Limb (tissue), 2 donors: ENCODE data around the gene TRMT6.
A peak's percentile ranks its signal among the peaks of the same experiment; 100 is the strongest.

Experiments used
- DNase-seq, 2 donors: peaks; one replicate each; pipeline ENCODE4 v3.0.0-alpha.2; 2016; ENCODE audit errors: extremely low spot score in 2 of 2

The TRMT6 gene, protein sequence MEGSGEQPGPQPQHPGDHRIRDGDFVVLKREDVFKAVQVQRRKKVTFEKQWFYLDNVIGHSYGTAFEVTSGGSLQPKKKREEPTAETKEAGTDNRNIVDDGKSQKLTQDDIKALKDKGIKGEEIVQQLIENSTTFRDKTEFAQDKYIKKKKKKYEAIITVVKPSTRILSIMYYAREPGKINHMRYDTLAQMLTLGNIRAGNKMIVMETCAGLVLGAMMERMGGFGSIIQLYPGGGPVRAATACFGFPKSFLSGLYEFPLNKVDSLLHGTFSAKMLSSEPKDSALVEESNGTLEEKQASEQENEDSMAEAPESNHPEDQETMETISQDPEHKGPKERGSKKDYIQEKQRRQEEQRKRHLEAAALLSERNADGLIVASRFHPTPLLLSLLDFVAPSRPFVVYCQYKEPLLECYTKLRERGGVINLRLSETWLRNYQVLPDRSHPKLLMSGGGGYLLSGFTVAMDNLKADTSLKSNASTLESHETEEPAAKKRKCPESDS

DNA sequence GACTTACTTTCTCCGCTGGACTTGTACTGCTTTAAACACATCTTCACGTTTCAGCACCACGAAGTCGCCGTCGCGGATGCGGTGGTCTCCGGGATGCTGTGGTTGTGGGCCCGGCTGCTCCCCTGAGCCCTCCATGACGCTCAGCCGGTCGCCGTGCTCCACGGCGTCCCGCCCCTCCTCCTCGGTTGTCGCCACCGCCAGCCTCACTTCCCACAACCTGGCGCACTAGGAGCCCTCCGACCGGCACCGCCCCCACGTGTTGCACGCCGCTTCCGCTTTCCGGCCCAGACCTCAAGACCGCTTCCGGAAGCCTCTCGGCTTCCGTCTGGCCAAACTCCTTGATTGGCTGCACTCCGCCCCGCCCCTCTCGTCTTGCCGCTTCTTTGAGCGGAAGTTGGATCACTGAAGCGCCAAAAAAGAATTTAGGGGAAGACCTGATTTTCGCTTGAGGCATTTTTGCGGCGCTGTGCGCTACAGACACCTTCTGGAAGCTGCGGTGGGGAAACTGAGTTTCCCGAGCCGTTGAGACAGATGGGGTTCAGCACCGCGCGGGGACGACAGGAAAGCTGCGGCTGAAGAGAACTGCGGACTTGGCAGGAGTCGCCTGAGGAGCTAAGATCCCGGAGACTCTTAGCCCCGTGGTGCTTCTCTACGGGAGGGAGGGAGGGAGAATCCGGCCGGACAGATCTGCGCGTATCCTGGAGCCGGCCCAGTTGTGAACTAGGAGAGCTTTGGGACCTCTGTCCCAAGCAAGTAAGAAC is at the start of gene TRMT6, which contains the start of gene MCM8:
Gene TRMT6, minus strand, starts transcription at position 263 of the 761 bp plus-strand sequence. Its CDS starts 128 bp downstream, at position 135.
Gene MCM8, plus strand, starts transcription at position 382 of the 761 bp plus-strand sequence. CDS start 1,364 bp downstream, outside the sequence.
- DNase-seq, result peak; percentile 95 to 98

DNA sequence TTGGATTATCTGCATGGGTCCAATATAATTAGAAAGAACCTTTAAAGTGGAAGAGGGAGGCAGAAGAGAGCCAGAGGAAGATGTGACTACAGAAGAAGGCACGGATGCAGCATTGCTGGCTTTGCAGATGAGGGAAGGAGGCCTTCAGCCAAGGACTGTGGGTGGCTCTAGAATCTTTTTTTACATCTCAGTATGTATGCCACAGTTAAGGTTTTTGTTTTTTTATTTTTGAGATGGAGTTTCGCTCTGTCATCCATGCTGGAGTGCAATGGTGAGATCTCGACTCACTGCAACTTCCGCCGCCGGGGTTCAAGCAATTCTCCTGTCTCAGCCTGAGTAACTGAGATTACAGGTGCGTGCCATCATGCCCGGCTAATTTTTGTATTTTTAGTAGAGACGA is 49.5 kb upstream of the TRMT6 start:
- no peak for DNase-seq

DNA sequence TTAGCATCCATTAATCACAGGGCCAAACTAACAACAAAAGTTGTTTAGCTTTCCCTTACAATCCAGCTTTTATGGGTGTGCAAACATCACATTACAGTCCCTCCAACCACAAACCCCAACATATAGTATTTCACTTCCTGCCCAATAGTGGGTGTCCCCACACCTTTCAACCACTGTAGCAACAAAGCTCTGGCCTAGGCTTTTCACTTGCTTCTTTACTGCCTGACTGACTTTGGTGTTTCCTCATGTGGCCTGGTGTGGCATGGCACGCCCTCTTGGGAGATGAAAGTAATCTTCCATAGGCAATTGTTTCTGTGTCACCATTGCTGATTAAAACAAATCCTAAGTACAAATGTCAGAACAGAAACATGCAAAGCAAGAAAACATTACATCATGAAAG is 46.4 kb upstream of the TRMT6 start:
- DNase-seq, result no peak

DNA sequence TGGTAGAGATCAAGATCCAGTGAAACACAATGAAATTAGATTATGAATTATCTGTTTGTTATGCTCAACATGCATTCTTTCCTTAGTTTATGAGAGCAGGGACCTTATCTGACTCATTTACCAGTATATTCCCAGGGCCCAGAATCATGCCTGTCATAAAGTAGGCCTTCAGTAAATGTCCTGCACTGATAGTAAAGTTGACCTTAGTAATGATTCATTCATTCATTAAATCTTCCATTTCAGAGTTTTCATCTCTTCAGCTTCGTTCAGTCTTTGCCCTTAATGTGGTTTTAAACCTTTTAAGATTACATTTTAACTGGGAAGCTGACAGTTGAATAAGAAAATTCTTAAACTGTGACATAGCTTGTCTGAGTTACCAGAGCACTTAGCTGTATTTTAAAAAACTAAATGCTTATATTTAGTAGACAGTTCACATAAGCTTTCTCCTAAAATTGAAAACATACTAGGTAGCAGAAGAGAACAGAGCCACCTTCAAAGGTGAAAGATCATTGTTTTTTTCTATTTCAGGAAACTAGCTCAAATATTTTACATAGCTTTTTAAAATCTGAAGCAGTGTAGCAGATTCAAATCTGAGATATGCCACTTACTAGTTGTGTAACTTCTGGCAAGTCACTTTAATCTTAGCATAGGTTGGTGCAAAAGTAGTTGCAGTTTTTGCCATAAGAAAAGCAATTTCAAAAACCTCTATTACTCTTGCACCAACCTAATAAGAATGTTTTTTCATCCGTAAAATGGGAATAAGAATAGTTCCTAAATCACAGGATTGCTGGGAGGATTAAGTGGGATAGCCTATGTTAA is 41.5 kb upstream of the TRMT6 start:
- no peak for DNase-seq

DNA sequence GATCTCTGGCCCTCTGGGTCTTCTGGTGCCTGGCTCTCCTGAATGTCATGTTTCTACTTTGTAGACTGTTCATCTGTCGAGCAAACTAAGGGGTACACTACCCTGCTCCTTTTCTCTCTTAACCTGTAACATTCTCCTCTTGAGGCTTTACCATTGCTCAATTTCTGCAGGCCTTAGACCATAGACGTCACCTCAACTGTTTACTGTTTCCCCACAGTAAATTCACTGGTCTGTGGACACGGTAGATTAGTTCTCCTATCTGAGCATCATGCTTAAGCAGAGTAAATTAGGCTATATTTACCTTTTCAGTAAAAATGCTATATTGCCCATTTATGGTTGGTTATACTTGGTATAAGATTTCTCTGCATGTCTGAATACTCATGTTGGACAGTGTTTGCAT is 40.6 kb upstream of the TRMT6 start:
- no peak for DNase-seq

DNA sequence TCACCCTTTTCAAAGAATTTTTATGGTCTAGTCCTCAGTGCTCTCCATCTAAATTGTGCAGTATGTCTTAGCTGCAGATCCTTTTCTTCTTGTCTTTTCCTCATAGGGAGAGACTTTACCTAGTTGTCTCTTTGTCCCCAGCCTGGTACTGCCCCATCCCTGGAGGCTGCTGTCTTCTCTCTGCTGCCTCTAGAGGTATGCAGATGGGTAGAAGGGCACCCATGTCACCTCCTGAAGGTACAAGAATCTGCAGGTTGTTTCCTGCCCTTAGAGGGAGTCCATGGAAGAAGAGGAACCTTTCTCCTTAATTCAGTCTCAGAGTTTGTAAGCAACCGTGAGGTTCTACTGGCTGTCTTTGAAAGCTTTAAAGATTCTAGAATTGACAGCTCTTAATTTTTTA is 39.2 kb upstream of the TRMT6 start:
- DNase-seq, result no peak

DNA sequence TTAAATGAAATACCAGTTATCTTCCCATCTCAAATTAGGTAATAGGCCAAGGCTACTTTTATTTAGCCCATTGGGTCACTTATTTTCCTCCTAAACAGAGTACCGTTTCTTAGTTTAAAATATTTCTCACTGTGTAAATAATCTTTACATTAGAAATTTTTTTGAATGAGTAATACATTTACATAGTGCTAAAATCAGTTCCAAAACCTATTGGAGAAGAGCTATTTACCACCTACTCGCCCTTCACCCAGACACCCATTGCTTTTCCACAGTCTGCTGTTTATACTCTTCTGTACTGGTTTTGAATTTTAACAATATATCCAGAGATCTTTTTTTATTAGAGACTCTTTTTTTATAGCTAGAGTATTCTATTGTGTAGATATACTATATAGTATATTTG is 37.0 kb upstream of the TRMT6 start:
- no peak for DNase-seq

DNA sequence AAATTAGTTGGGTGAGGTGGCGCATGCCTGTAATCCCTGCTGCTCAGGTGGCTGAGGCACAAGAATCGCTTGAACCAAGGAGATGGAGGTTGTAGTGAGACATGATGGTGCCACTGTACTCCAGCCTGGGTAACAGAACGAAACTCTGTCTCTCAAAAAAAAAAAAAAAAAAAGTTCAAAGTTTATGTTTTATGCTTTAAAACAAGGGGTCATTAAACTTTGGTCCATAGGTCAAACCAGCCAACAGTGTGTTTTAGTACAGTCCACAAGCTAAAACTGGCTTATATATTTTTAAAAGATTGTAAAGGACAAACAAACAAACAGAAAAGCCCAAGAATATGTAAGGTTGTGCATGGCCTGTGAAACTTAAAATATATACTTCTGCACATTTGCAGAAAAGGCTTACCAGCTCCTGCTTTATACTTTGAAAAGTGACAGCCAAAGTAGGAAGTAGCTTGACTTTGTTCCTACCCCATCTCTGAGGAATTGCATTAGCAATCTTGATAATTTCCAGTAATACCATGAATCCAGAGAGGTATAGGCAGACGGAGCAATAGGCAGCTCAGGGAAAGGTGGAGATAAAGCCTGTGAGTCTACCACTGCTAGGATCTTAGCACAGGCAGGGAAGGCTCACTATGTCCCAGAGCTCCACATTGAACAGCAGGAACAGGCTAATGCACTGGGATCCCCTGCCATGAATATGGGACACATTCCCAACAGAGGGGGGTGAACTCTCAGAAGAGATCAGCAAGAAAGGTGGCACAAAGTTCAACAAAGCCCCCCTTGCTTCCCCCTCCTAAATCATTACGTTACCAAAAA is 30.6 kb upstream of the TRMT6 start:
- no peak for DNase-seq

DNA sequence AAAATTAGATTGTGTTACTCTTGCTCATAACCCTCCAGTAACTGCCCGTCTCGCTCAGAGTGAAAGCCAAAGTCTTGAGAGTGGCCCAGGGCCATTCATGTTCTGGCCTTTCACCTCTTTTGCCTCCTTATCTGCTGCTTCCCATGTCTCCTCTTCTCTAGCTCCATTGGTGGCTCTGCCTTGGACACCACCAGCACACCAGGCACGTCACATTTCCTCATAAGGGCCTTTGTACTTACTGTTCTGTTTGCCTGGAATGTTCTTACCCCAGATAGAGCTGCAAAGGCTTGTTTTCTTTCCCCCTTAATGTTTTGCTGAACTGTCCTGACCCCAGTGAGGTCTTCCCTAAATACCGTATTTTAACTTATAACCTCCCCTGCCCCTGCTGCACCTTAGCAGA is 29.5 kb upstream of the TRMT6 start:
- no peak for DNase-seq

DNA sequence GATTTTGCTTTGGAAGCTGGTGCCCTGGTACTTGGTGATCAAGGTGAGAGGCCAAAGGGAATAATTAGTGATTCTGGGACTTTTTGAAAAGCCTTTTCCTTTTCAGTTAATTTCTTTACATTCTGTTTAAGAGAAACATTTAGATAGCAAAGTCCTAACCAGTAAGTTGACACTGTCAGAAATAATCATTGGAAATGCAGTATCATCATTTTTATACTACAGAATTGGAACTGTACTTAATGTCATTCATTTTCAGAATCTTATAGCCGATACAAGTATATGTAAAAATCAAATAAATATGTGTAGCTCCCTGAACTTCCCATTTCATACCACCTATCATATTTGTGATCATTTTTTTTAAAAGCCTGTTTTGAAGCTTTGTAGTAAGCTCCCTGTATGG is 27.6 kb upstream of the TRMT6 start:
- DNase-seq, result no peak

DNA sequence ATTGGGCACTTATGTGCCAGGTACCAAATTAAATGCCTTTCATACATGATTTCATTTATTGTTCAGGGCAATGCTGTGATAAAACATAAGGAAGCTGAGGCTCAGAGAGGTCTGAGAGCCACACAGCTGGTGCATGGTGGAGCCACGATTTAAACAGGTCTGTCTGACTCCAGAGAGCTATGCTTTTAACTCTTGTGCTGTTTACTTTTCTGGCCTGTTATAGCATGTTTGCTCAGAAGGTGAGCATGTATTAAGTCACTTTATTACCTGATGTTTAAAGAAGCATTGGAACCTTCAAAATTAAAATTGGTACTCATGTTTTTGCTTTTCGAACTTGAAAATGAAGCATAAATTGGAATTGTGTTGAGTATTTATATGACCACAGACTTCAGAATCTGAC is 26.9 kb upstream of the TRMT6 start:
- DNase-seq, result no peak

DNA sequence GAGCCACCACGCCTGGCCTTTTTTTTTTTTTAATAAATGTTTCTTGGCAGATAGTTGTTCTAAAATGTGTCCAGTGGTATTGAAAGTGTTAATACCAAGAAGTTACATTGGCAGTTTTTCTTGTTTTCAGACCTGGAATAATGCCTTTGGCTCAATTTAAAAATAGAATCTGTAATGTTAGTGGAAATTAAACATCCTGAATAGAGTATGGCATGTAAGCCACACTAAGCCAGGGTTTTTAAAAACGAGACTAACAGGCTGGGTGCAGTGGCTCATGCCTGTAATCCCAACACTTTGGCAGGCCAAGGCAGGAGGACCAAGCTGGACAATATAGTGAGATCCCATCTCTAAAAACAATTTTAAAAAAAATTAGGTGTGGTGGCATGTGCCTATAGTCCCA is 25.4 kb upstream of the TRMT6 start:
- no peak for DNase-seq

DNA sequence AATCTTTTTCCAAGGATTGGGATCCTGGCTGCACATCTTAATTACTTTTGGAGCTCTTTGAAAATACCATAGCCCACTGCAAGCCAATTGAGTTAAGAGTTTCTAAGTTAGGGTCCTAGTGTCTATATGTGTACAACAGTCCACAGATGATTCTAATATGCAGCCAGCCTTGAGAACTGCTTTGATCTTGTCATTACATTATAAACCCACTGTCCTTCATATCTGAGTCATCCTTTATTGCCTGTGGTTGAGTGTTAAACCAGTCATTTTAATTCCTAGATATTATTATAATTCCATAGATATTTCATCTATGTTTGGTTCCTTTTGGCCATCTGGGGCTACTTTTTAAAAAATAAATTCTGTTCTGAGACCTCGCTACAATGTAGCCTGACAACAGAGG is 24.2 kb upstream of the TRMT6 start:
- DNase-seq, result no peak

DNA sequence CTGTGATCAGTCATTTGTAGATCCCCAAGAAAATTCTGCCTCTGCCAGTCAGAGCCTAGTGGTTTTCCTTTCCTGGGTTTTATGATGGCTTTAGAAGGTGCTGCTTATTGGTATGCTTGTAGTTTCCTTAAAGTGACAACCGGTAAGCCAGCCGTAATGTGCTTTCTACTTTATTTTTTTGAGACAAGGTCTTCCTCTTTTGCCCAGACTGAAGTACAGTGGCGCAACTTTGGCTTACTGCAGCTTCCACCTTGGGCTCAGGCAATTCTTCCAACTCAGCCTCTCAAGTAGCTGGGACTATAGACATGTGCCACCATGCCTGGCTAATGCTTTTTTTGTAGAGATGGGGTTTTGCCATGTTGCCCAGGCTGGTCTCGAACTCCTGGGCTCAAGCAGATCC is 23.6 kb upstream of the TRMT6 start:
- DNase-seq, result no peak

DNA sequence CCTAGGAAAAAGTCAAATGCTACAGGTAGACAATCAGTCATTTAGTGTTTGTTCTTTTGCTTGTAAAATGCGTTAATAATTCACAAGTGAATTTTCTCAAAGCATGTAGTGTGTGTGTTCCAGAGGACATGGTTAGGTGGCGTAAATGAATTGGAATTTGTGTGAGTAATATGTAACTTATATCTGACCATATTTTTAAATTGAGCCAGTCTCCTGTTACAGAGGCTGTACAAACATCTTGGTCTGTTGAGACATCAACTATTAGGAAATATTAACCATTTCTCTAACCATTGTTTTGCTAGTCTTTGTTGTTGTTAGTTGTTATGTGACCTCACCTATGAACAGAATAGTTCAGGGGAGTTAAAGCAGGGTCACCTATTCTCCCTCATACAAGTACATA is 22.8 kb upstream of the TRMT6 start:
- no peak for DNase-seq

DNA sequence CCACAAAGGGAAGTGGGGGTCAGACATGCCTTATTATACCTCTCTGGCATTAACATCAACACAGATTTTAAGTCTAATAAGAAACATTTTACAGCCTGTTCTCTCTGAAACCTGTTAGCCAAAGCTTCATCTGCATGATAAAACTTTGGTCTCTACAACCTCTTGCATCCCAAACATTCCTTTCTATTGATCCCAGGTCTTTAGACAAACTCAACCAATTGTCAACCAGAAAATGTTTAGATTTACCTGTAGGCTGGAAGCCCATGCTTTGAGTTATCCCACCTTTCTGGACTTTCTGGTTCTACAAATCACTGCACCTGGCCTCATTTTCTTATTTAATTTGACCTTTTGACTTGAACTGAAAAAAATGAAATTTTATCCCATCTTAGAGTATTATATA is 20.9 kb upstream of the TRMT6 start:
- no peak for DNase-seq

DNA sequence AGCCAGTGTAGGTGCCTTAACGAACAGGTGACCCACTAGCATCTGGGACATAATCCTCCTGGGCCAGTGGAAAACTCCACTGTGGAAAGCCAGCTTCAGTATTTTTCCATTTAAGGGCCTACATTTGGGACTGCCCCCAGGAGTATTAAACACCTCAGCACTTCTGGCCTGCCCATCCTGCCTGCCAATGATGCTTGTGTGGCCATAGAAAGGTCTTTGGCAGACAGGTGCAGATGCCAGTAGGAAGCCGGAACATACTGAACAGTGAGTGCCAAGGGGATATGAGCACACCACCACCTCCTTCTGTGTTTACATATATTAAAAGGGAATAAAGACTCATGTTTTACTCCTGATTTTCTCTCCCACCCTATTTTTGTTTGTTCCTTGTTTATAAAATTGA is 20.0 kb upstream of the TRMT6 start:
- no peak for DNase-seq

DNA sequence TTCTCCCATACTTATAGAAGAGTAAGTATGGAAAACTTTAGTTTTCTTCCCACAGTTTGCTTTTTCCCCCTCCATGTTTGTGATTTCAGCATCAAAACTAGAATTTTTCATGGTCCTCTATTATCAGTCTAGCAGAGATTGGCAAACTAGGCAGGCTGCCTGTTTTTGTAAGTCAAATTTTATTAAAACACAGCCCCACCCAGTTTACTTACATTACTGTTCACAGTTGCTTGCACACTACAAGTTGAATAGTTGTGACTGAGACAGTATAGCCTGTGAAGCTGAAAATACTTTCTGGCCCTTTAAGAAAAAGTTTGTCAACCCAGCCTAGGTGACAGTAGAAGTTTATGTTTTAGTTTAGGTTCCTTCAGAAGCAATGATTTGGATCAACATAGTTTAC is 19.6 kb upstream of the TRMT6 start:
- DNase-seq, result no peak

DNA sequence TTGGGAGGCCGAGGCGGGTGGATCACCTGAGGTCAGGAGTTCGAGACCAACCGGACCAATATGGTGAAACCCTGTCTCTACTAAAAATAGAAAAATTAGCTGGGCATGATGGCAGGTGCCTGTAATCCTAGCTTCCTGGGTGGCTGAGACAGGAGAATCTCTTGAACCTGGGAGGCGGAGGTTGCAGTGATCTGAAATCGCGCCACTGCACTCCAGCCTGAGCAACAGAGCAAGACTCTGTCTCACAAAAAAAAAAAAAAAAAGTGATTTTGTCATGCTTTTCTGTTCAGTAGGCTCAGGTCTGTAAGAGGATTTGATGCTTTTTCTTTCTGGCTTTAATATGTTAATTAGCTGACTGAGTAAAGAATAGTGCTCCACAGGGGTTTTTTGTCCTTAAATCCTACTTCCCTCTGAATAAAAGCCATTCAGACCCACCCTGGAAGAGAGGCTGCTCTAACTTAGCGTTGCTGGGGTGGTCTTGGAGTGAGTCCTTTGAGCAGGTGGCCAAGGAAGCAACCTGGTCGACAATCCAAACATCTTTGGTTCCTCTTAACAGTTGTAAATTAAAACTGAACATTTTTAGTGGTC is 19.1 kb upstream of the TRMT6 start:
- no peak for DNase-seq

DNA sequence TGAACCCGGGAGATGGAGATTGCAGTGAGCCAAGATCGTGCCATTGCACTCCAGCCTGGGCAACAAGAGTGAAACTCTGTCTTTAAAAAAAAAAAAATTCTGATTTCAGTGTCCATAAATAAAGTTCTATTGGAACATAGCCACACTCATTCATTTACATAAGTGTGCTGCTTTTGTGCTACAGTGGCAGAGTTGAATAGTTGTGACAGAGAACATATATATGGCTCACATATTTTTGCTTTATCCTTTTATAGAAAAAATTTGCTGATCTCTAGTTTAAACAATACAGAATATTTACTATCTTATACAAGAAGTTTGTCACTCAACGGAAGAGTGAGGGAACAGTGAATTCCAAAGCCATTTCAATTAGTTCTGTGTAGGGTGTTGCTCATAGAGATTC is 18.1 kb upstream of the TRMT6 start:
- no peak for DNase-seq

DNA sequence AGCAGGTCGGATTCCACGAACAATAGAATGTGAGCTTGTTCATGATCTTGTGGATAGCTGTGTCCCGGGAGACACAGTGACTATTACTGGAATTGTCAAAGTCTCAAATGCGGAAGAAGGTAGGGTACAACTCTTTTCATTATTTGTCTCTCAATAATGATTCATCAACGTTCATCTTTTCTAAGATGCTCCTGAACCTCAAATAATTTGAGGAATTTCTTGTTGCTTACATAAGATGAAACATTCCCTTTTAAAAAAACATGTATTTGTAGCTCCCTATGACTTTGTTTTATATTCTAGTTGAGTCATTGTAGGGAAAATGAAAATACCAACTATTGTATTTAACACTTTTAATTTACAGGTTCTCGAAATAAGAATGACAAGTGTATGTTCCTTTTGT is 17.1 kb upstream of the TRMT6 start:
- no peak for DNase-seq
